ENCODE data around the gene PGGT1B. TPM values are rescaled to one million over a fixed set of nuclear protein-coding genes. Genes with fewer than 3 reads are reported as not detected.
A peak's percentile ranks its signal among the peaks of the same experiment; 100 is the strongest.

The PGGT1B gene
- total and polyA plus RNA-seq, 9 of the 15 experiments (the other 6 are each of a cell fraction or from before 2014, with no cell fraction given) = 5.3 to 33.7 (median 19.8) TPM

GRCh38 chr5:115169487-115170133 lies 93.1 kb downstream of the PGGT1B start, which contains the start of gene TRIM36 (continued):
- TF ChIP-seq NBN (IDR thresholded peaks at IDR 0.05; ENCODE audit: low read depth) = no peak
- TF ChIP-seq GABPB1 (CRISPR knock-in tag; IDR thresholded peaks at IDR 0.05) = peak; percentile 74
- no peak for TF ChIP-seq NR2C2 (CRISPR knock-in tag; IDR thresholded peaks at IDR 0.05)
- TF ChIP-seq NR2C2 (tag; IDR thresholded peaks at IDR 0.05) = no peak
- no peak for TF ChIP-seq THRA (IDR thresholded peaks at IDR 0.05)
- TF ChIP-seq L3MBTL2 (IDR thresholded peaks at IDR 0.05) = peak; percentile 83
- peak; percentile 78; the same call in 1 of the 2 replicates for TF ChIP-seq BMI1 (IDR thresholded peaks at IDR 0.05; ENCODE audit: low read length)
- TF ChIP-seq, protein P1, sequence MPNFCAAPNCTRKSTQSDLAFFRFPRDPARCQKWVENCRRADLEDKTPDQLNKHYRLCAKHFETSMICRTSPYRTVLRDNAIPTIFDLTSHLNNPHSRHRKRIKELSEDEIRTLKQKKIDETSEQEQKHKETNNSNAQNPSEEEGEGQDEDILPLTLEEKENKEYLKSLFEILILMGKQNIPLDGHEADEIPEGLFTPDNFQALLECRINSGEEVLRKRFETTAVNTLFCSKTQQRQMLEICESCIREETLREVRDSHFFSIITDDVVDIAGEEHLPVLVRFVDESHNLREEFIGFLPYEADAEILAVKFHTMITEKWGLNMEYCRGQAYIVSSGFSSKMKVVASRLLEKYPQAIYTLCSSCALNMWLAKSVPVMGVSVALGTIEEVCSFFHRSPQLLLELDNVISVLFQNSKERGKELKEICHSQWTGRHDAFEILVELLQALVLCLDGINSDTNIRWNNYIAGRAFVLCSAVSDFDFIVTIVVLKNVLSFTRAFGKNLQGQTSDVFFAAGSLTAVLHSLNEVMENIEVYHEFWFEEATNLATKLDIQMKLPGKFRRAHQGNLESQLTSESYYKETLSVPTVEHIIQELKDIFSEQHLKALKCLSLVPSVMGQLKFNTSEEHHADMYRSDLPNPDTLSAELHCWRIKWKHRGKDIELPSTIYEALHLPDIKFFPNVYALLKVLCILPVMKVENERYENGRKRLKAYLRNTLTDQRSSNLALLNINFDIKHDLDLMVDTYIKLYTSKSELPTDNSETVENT (CRISPR knock-in tag; IDR thresholded peaks at IDR 0.05) = peak; percentile 28; the same call in 1 of the 2 replicates
- TF ChIP-seq ZNF696 (CRISPR knock-in tag; conservative IDR thresholded peaks at IDR 0.05) = no peak
- TF ChIP-seq AFF1 (IDR thresholded peaks at IDR 0.05; ENCODE audit: low read depth in 1 of 2, partially characterized antibody in 2 of 2) = no peak
- no peak for TF ChIP-seq ZNF699 (CRISPR knock-in tag; IDR thresholded peaks at IDR 0.05; ENCODE audit: insufficient replicate concordance)
- TF ChIP-seq, protein P2, sequence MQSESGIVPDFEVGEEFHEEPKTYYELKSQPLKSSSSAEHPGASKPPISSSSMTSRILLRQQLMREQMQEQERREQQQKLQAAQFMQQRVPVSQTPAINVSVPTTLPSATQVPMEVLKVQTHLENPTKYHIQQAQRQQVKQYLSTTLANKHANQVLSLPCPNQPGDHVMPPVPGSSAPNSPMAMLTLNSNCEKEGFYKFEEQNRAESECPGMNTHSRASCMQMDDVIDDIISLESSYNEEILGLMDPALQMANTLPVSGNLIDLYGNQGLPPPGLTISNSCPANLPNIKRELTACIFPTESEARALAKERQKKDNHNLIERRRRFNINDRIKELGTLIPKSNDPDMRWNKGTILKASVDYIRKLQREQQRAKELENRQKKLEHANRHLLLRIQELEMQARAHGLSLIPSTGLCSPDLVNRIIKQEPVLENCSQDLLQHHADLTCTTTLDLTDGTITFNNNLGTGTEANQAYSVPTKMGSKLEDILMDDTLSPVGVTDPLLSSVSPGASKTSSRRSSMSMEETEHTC (IDR thresholded peaks at IDR 0.05) = no peak
- TF ChIP-seq HMG20B (CRISPR knock-in tag; IDR thresholded peaks at IDR 0.05) = no peak
- peak; percentile 65; the same call in 1 of the 2 replicates for TF ChIP-seq MBD2 (IDR thresholded peaks at IDR 0.05; ENCODE audit: borderline replicate concordance, low read depth)
- no peak for TF ChIP-seq ZNF551 (CRISPR knock-in tag; IDR thresholded peaks at IDR 0.05)
- TF ChIP-seq PYGO2 (tag; IDR thresholded peaks at IDR 0.05) = no peak
- TF ChIP-seq NEUROD1 (IDR thresholded peaks at IDR 0.05; ENCODE audit: borderline replicate concordance, low read depth, low read length, partially characterized antibody) = no peak
